ENCODE data around the gene ELAC2.
"Not testable (repeated sequence)": the region's sequence is repeated elsewhere in the genome, so short reads cannot be mapped to it uniquely, and the experiment has no call there.

The ELAC2 gene

GRCh38 chr17:12985431-12986293 lies 32.2 kb downstream of the ELAC2 start:
- DNase-seq = no peak

GRCh38 chr17:12983991-12984884 lies 33.6 kb downstream of the ELAC2 start:
- DNase-seq = no peak

GRCh38 chr17:12982224-12982623 lies 35.6 kb downstream of the ELAC2 start:
- DNase-seq = peak; percentile 49

- no peak for DNase-seq
Observed at GRCh38 chr17:12979826-12980500, 37.9 kb downstream of the ELAC2 start.

GRCh38 chr17:12979246-12979645 lies 38.6 kb downstream of the ELAC2 start:
- no peak for DNase-seq

GRCh38 chr17:12978787-12979186 lies 39.0 kb downstream of the ELAC2 start:
- DNase-seq = not testable (repeated sequence)

- DNase-seq = no peak
Observed at GRCh38 chr17:12977008-12977751, 40.6 kb downstream of the ELAC2 start.

- DNase-seq = no peak
Observed at GRCh38 chr17:12974005-12974531, 43.8 kb downstream of the ELAC2 start.

GRCh38 chr17:12973496-12974004 lies 44.3 kb downstream of the ELAC2 start:
- DNase-seq = no peak

- no peak for DNase-seq
Observed at GRCh38 chr17:12967962-12968361, 49.9 kb downstream of the ELAC2 start.

- DNase-seq = no peak
Observed at GRCh38 chr17:12966413-12966812, 51.4 kb downstream of the ELAC2 start.

GRCh38 chr17:12965988-12966387 lies 51.8 kb downstream of the ELAC2 start:
- DNase-seq = no peak

GRCh38 chr17:12964840-12965239 lies 53.0 kb downstream of the ELAC2 start:
- DNase-seq = no peak

- DNase-seq = no peak
Observed at GRCh38 chr17:12964162-12964561, 53.7 kb downstream of the ELAC2 start.

GRCh38 chr17:12963505-12963904 lies 54.3 kb downstream of the ELAC2 start:
- DNase-seq = no peak

- no peak for DNase-seq
Observed at GRCh38 chr17:12961655-12962054, 56.2 kb downstream of the ELAC2 start.

GRCh38 chr17:12959441-12959840 lies 58.4 kb downstream of the ELAC2 start:
- DNase-seq = no peak

GRCh38 chr17:12958786-12959185 lies 59.0 kb downstream of the ELAC2 start:
- no peak for DNase-seq

- DNase-seq = no peak
Observed at GRCh38 chr17:12955521-12955920, 62.3 kb downstream of the ELAC2 start.

- DNase-seq = no peak
Observed at GRCh38 chr17:12953156-12953555, 64.7 kb downstream of the ELAC2 start.

GRCh38 chr17:12952012-12952411 lies 65.8 kb downstream of the ELAC2 start:
- DNase-seq = no peak

GRCh38 chr17:12947047-12947446 lies 70.8 kb downstream of the ELAC2 start:
- no peak for DNase-seq

Measured in NK-92 treated with Interleukin-12 subunit alpha and Interleukin-12 subunit beta, amount 100 ng/mL, for 24 hours (cell line).